HepG2 (cell line): ENCODE data around the gene AURKA.

ENCODE experiments used
- TAF15 ChIP-seq: fragments of 200-400 bp; formaldehyde crosslinking; IDR thresholded peaks from one replicate; pipeline ENCODE4 v1.6.1; 2018; ENCODE audit warnings: mild to moderate bottlenecking, low read depth, low read length; ENCODE audit not compliant: poor library complexity, severe bottlenecking
- ZNF7 ChIP-seq: IDR thresholded peaks from 2 replicates; pipeline ENCODE4 v1.6.1; 2016; ENCODE audit warnings: missing biosample characterization, missing genetic modification reagents
- TF ChIP-seq, protein P1 (sequence below): sonication (generic); formaldehyde crosslinking; IDR thresholded peaks from 2 replicates; pipeline ENCODE4 v1.5.0; 2020; ENCODE audit warnings: mild to moderate bottlenecking, missing genetic modification reagents, moderate library complexity
- TF ChIP-seq, protein P2 (sequence below): sonication (generic); formaldehyde crosslinking; IDR thresholded peaks from 2 replicates; pipeline ENCODE4 v1.8.1; 2023; ENCODE audit warnings: mild to moderate bottlenecking, missing genetic modification reagents, borderline replicate concordance

DNA sequence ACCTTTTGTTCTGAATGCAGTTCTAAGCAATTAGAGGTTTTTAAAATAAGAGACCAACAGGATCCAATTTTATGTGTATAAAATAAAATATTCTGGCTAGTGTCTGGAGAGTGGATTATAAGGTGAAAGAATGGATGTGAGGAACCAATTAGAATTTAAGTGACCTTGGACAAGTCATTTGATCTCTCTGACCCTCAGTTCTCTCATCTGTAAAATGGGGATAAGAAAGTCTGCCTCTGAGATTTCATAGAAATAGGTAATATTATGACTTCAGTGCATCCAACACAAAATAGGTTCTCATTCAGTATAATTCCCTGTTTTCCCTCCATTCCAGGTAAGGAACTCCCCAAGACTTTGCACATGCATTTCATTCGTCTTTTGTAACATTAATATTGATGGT lies 38.9 kb upstream of the AURKA start:
- TF ChIP-seq TAF15 (no peak), ZNF7 (CRISPR knock-in tag) (no peak)
- TF ChIP-seq, protein P1, sequence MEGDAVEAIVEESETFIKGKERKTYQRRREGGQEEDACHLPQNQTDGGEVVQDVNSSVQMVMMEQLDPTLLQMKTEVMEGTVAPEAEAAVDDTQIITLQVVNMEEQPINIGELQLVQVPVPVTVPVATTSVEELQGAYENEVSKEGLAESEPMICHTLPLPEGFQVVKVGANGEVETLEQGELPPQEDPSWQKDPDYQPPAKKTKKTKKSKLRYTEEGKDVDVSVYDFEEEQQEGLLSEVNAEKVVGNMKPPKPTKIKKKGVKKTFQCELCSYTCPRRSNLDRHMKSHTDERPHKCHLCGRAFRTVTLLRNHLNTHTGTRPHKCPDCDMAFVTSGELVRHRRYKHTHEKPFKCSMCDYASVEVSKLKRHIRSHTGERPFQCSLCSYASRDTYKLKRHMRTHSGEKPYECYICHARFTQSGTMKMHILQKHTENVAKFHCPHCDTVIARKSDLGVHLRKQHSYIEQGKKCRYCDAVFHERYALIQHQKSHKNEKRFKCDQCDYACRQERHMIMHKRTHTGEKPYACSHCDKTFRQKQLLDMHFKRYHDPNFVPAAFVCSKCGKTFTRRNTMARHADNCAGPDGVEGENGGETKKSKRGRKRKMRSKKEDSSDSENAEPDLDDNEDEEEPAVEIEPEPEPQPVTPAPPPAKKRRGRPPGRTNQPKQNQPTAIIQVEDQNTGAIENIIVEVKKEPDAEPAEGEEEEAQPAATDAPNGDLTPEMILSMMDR (CRISPR knock-in tag), result no peak
- TF ChIP-seq, protein P2, sequence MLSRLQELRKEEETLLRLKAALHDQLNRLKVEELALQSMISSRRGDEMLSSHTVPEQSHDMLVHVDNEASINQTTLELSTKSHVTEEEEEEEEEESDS (CRISPR knock-in tag), result no peak
